Liver (tissue), 3 donors: Measurements from ENCODE around the gene SHC4.

Experiments used
- EGR1 ChIP-seq, 2 donors: IDR thresholded peaks; 2 replicates each; pipeline ENCODE4 v1.6.1; 2016 to 2018; ENCODE audit warnings: antibody characterized with exemption in 2 of 2, low read depth in 2 of 2
- HNF4A ChIP-seq, 2 donors: conservative IDR thresholded peaks; 2 replicates each; pipeline ENCODE4 v1.6.1; 2016; ENCODE audit warnings: antibody characterized with exemption in 2 of 2, mild to moderate bottlenecking in 2 of 2
- RAD21 ChIP-seq, 2 donors: IDR thresholded peaks; 2 replicates each; pipeline ENCODE4 v1.6.1; 2016; ENCODE audit warnings: antibody characterized with exemption in 2 of 2, mild to moderate bottlenecking in 2 of 2
- TAF1 ChIP-seq: conservative IDR thresholded peaks from 2 replicates; pipeline ENCODE4 v1.6.1; 2016; ENCODE audit warnings: antibody characterized with exemption, mild to moderate bottlenecking
- TF ChIP-seq, protein P1 (sequence below): fragments of 150-350 bp; IDR thresholded peaks from 2 replicates; pipeline ENCODE4 v1.5.1; 2017; ENCODE audit warnings: improper control_type of control experiment, low read depth, low read length; ENCODE audit not compliant: missing input control
- TF ChIP-seq, protein P2 (sequence below): IDR thresholded peaks from 2 replicates; pipeline ENCODE4 v1.6.1; 2016; ENCODE audit warnings: antibody characterized with exemption, mild to moderate bottlenecking
- TF ChIP-seq, protein P3 (sequence below): IDR thresholded peaks from 2 replicates; pipeline ENCODE4 v1.6.1; 2016; ENCODE audit warnings: antibody characterized with exemption
- TF ChIP-seq, protein P4 (sequence below): IDR thresholded peaks from 2 replicates; pipeline ENCODE4 v1.6.1; 2016; ENCODE audit warnings: antibody characterized with exemption
- TF ChIP-seq, protein P5 (sequence below): IDR thresholded peaks from 2 replicates; pipeline ENCODE4 v1.6.1; 2016; ENCODE audit warnings: antibody characterized with exemption
- donor health status: healthy.
- donor health status: healthy.

DNA sequence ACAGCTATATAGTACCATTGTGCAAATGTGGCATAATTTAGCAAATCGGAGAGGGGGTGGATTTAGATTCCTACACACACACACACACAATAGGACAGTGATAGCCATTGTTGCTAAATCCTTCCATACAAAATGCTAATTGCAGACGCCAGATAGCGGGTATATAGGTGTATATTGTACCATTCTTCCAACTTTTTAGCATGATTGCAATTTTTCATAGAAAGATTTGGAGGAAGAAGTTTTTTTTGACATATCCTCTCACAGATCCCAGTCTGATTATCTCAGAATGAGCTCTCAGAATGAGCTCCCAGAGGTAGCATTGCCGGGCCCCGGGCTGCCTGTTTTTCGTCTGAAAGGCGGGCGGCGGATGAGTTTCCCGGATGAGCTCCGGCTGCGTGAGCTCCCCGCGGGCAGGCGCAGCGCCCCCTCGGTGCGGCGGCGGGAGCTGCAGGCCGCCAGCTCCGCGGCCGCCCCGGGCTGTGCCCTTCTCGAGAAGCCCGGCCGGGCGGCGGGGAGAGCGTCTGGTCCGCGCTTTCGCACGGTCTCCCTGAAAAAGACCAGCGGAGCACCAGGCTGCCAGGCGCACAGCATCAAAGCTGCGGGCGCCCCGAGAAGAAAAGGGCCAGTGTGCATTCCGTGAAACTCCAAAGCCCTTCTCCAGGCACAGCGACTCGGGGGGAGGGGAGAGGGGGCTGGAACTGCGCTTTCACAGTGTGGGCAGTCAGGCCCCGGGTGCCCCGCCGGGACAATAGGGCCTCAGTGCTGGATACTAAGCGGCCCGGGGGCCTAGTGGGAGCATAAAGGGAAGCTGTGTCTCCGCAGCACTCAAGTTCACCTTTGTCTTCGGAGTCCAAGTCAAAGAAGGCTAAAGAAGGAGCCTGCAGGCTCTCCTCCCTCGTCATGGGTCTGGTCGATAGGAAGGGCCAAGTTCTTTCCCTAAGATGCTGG lies 12.0 kb upstream of the SHC4 start:
- TF ChIP-seq, protein P1, sequence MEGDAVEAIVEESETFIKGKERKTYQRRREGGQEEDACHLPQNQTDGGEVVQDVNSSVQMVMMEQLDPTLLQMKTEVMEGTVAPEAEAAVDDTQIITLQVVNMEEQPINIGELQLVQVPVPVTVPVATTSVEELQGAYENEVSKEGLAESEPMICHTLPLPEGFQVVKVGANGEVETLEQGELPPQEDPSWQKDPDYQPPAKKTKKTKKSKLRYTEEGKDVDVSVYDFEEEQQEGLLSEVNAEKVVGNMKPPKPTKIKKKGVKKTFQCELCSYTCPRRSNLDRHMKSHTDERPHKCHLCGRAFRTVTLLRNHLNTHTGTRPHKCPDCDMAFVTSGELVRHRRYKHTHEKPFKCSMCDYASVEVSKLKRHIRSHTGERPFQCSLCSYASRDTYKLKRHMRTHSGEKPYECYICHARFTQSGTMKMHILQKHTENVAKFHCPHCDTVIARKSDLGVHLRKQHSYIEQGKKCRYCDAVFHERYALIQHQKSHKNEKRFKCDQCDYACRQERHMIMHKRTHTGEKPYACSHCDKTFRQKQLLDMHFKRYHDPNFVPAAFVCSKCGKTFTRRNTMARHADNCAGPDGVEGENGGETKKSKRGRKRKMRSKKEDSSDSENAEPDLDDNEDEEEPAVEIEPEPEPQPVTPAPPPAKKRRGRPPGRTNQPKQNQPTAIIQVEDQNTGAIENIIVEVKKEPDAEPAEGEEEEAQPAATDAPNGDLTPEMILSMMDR, result peak; percentile 78
- TF ChIP-seq, protein P2, sequence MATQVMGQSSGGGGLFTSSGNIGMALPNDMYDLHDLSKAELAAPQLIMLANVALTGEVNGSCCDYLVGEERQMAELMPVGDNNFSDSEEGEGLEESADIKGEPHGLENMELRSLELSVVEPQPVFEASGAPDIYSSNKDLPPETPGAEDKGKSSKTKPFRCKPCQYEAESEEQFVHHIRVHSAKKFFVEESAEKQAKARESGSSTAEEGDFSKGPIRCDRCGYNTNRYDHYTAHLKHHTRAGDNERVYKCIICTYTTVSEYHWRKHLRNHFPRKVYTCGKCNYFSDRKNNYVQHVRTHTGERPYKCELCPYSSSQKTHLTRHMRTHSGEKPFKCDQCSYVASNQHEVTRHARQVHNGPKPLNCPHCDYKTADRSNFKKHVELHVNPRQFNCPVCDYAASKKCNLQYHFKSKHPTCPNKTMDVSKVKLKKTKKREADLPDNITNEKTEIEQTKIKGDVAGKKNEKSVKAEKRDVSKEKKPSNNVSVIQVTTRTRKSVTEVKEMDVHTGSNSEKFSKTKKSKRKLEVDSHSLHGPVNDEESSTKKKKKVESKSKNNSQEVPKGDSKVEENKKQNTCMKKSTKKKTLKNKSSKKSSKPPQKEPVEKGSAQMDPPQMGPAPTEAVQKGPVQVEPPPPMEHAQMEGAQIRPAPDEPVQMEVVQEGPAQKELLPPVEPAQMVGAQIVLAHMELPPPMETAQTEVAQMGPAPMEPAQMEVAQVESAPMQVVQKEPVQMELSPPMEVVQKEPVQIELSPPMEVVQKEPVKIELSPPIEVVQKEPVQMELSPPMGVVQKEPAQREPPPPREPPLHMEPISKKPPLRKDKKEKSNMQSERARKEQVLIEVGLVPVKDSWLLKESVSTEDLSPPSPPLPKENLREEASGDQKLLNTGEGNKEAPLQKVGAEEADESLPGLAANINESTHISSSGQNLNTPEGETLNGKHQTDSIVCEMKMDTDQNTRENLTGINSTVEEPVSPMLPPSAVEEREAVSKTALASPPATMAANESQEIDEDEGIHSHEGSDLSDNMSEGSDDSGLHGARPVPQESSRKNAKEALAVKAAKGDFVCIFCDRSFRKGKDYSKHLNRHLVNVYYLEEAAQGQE, result no peak
- TF ChIP-seq HNF4A (conservative IDR thresholded peaks at IDR 0.05) (no peak), EGR1 (IDR thresholded peaks at IDR 0.05; ENCODE audit: low read depth in 2 of 2) (no peak), RAD21 (IDR thresholded peaks at IDR 0.05) (peak in 1 of 2 donors; percentile 56), TAF1 (no peak)
- TF ChIP-seq, protein P3, sequence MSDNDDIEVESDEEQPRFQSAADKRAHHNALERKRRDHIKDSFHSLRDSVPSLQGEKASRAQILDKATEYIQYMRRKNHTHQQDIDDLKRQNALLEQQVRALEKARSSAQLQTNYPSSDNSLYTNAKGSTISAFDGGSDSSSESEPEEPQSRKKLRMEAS, result no peak
- TF ChIP-seq, protein P4, sequence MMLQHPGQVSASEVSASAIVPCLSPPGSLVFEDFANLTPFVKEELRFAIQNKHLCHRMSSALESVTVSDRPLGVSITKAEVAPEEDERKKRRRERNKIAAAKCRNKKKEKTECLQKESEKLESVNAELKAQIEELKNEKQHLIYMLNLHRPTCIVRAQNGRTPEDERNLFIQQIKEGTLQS, result no peak
- TF ChIP-seq, protein P5, sequence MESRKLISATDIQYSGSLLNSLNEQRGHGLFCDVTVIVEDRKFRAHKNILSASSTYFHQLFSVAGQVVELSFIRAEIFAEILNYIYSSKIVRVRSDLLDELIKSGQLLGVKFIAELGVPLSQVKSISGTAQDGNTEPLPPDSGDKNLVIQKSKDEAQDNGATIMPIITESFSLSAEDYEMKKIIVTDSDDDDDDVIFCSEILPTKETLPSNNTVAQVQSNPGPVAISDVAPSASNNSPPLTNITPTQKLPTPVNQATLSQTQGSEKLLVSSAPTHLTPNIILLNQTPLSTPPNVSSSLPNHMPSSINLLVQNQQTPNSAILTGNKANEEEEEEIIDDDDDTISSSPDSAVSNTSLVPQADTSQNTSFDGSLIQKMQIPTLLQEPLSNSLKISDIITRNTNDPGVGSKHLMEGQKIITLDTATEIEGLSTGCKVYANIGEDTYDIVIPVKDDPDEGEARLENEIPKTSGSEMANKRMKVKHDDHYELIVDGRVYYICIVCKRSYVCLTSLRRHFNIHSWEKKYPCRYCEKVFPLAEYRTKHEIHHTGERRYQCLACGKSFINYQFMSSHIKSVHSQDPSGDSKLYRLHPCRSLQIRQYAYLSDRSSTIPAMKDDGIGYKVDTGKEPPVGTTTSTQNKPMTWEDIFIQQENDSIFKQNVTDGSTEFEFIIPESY, result no peak
